HepG2 (cell line): Measurements from ENCODE around the gene SLC7A8. TPM values are rescaled to one million over a fixed set of nuclear protein-coding genes. Genes with fewer than 3 reads are reported as not detected.

Experiments used
- ARID5B ChIP-seq: IDR thresholded peaks from 2 replicates; pipeline ENCODE4 v1.4.0; 2020; ENCODE audit warnings: mild to moderate bottlenecking, missing genetic modification reagents
- BCL6 ChIP-seq: IDR thresholded peaks from 2 replicates; pipeline ENCODE4 v1.6.1; 2016; ENCODE audit warnings: missing genetic modification reagents, missing compliant biosample characterization
- CTCF ChIP-seq: sonication (generic); formaldehyde crosslinking; IDR thresholded peaks from 2 replicates; pipeline ENCODE4 v1.5.0; 2020; ENCODE audit warnings: mild to moderate bottlenecking, missing genetic modification reagents, moderate library complexity
- GATAD2A ChIP-seq: IDR thresholded peaks from 2 replicates; pipeline ENCODE4 v1.6.1; 2016
- HOXA5 ChIP-seq: sonication (generic); formaldehyde crosslinking; IDR thresholded peaks from 2 replicates; pipeline ENCODE4 v1.4.0; 2020; ENCODE audit warnings: missing genetic modification reagents
- KLF13 ChIP-seq: sonication (generic); formaldehyde crosslinking; IDR thresholded peaks from 2 replicates; pipeline ENCODE4 v1.4.0; 2020; ENCODE audit warnings: mild to moderate bottlenecking, missing genetic modification reagents
- MBNL3 ChIP-seq: fragments of 250-450 bp; sonication (Bioruptor Pico); conservative IDR thresholded peaks from 2 replicates; pipeline ENCODE4 v1.8.0; 2022; ENCODE audit warnings: mild to moderate bottlenecking, inconsistent platforms
- MEIS2 ChIP-seq: sonication (generic); formaldehyde crosslinking; IDR thresholded peaks from 2 replicates; pipeline ENCODE4 v1.9.0; 2021; ENCODE audit warnings: mild to moderate bottlenecking, missing genetic modification reagents
- MXD4 ChIP-seq: IDR thresholded peaks from 2 replicates; pipeline ENCODE4 v1.6.1; 2016; ENCODE audit warnings: mild to moderate bottlenecking, missing biosample characterization, missing genetic modification reagents
- NFE2L2 ChIP-seq: fragments of 150-350 bp; IDR thresholded peaks from 2 replicates; pipeline ENCODE4 v1.6.1; 2014; ENCODE audit warnings: low read length
- REPIN1 ChIP-seq: sonication (generic); formaldehyde crosslinking; IDR thresholded peaks from 2 replicates; pipeline ENCODE4 v1.8.0; 2022; ENCODE audit warnings: missing genetic modification reagents, low read depth, mild to moderate bottlenecking, borderline replicate concordance
- SMAD9 ChIP-seq: sonication (generic); formaldehyde crosslinking; IDR thresholded peaks from 2 replicates; pipeline ENCODE4 v1.5.1; 2020; ENCODE audit warnings: mild to moderate bottlenecking, missing genetic modification reagents
- SP140L ChIP-seq: sonication (generic); formaldehyde crosslinking; IDR thresholded peaks from 2 replicates; pipeline ENCODE4 v1.4.0; 2020; ENCODE audit warnings: missing genetic modification reagents, borderline replicate concordance
- TFDP2 ChIP-seq: sonication (generic); formaldehyde crosslinking; IDR thresholded peaks from 2 replicates; pipeline ENCODE4 v1.4.0; 2020; ENCODE audit warnings: missing genetic modification reagents
- TOPORS ChIP-seq: sonication (generic); formaldehyde crosslinking; IDR thresholded peaks from 2 replicates; pipeline ENCODE4 v1.8.0; 2023; ENCODE audit warnings: mild to moderate bottlenecking, missing genetic modification reagents
- TSC22D2 ChIP-seq: sonication (generic); formaldehyde crosslinking; IDR thresholded peaks from 2 replicates; pipeline ENCODE4 v1.5.1; 2020; ENCODE audit warnings: missing genetic modification reagents, mild to moderate bottlenecking, borderline replicate concordance
- ZBTB20 ChIP-seq: sonication (generic); formaldehyde crosslinking; IDR thresholded peaks from 2 replicates; pipeline ENCODE4 v1.8.1; 2023; ENCODE audit warnings: missing genetic modification reagents, low read depth, mild to moderate bottlenecking, borderline replicate concordance
- ZNF451 ChIP-seq: sonication (generic); formaldehyde crosslinking; IDR thresholded peaks from 2 replicates; pipeline ENCODE4 v1.5.0; 2020; ENCODE audit warnings: mild to moderate bottlenecking, missing genetic modification reagents
- ZNF800 ChIP-seq: sonication (generic); formaldehyde crosslinking; IDR thresholded peaks from 2 replicates; pipeline ENCODE4 v1.4.0; 2020; ENCODE audit warnings: missing genetic modification reagents
- polyA plus RNA-seq, 8 experiments: library from polyadenylated mRNA; depleted of rRNA in 3 of 8; stranded (reverse) in 7 of 8; unstranded in 1 of 8; fragments of >200 nt; fragmentation: Illumina TruSeq in 4 of 8; extraction: Trizol in 4 of 8; gene quantifications; 2 replicates each; pipeline versions ENCODE4 v1.2.1 to v1.2.3, GENCODE V29; 2011 to 2016; ENCODE audit warnings: low read depth in 4 of 8, missing spikeins in 1 of 8, mixed read lengths in 1 of 8; ENCODE audit not compliant: insufficient read depth in 1 of 8
- total RNA-seq, 5 experiments: library from RNA; depleted of rRNA; stranded (reverse); fragments of >200 nt; fragmentation: Illumina TruSeq; extraction: Trizol; gene quantifications; 2 replicates each; pipeline ENCODE4 v1.2.3, GENCODE V29; 2016; ENCODE audit warnings: low read depth in 1 of 5

Gene SLC7A8
- total and polyA plus RNA-seq, 2 of the 13 experiments (the other 11 are each of a cell fraction or from before 2014, with no cell fraction given): 0.25 TPM; not detected in 1

- peak; percentile 75; the same call in 1 of the 2 replicates for TF ChIP-seq ZNF800 (CRISPR knock-in tag)
- TF ChIP-seq MXD4 (CRISPR knock-in tag): peak; percentile 33; the same call in 1 of the 2 replicates
- 0 out of 2 replicates have a peak, but pooled peaks have one; percentile 51 for TF ChIP-seq SP140L (CRISPR knock-in tag)
- peak; percentile 70; the same call in 1 of the 2 replicates for TF ChIP-seq MEIS2
- no peak for TF ChIP-seq MBNL3 (CRISPR knock-in tag)
- peak; percentile 95; the same call in 1 of the 2 replicates for TF ChIP-seq REPIN1 (CRISPR knock-in tag)
- TF ChIP-seq TSC22D2 (CRISPR knock-in tag): peak; percentile 96; the same call in 1 of the 2 replicates
- TF ChIP-seq NFE2L2: peak; percentile 21; the same call in 1 of the 2 replicates
- peak; percentile 58; the same call in 1 of the 2 replicates for TF ChIP-seq BCL6 (CRISPR knock-in tag)
- TF ChIP-seq ZBTB20 (CRISPR knock-in tag): peak; percentile 57
- peak; percentile 87 for TF ChIP-seq GATAD2A (CRISPR knock-in tag)
- TF ChIP-seq ZNF451: peak; percentile 78; the same call in 1 of the 2 replicates
- peak; percentile 85 for TF ChIP-seq ARID5B
- 0 out of 2 replicates have a peak, but pooled peaks have one; percentile 45 for TF ChIP-seq TOPORS
- TF ChIP-seq CTCF (CRISPR knock-in tag): peak; percentile 100
- no peak for TF ChIP-seq KLF13 (CRISPR knock-in tag)
- TF ChIP-seq HOXA5 (CRISPR knock-in tag): peak; percentile 87; the same call in 1 of the 2 replicates
- TF ChIP-seq TFDP2: peak; percentile 59; the same call in 1 of the 2 replicates
- TF ChIP-seq SMAD9 (CRISPR knock-in tag): no peak
Observed at GRCh38 chr14:23120541-23121251, 62.8 kb downstream of the SLC7A8 start (continued).
